ENCODE results near the gene ZDHHC19.

ZDHHC19 gene

GRCh38 chr3:196164576-196164975, 46.6 kb downstream of the ZDHHC19 start:
- TF ChIP-seq CTCF (IDR thresholded peaks at IDR 0.05; ENCODE audit: borderline replicate concordance, insufficient read depth, low read depth, low read length) = no peak
- H3K4me3 ChIP-seq (ENCODE audit: low read depth, low read length) = no peak overlapping the region

GRCh38 chr3:196163666-196164493, 47.3 kb downstream of the ZDHHC19 start:
- TF ChIP-seq CTCF (IDR thresholded peaks at IDR 0.05; ENCODE audit: borderline replicate concordance, insufficient read depth, low read depth, low read length) = no peak
- H3K4me3 ChIP-seq (ENCODE audit: low read depth, low read length) = no peak overlapping the region

- TF ChIP-seq CTCF (IDR thresholded peaks at IDR 0.05; ENCODE audit: borderline replicate concordance, insufficient read depth, low read depth, low read length) = no peak
- H3K4me3 ChIP-seq (ENCODE audit: low read depth, low read length) = no peak overlapping the region
These were observed 48.0 kb downstream of the ZDHHC19 start for GRCh38 chr3:196163212-196163611.

GRCh38 chr3:196162679-196163078, 48.5 kb downstream of the ZDHHC19 start:
- TF ChIP-seq CTCF (IDR thresholded peaks at IDR 0.05; ENCODE audit: borderline replicate concordance, insufficient read depth, low read depth, low read length) = no peak

GRCh38 chr3:196159952-196160804, 51.0 kb downstream of the ZDHHC19 start:
- TF ChIP-seq CTCF (IDR thresholded peaks at IDR 0.05; ENCODE audit: borderline replicate concordance, insufficient read depth, low read depth, low read length) = no peak
- H3K4me3 ChIP-seq (ENCODE audit: low read depth, low read length) = no peak overlapping the region

More at GRCh38 chr3:196162679-196163078, 48.5 kb downstream of the ZDHHC19 start:
- H3K4me3 ChIP-seq (ENCODE audit: low read depth, low read length) = no peak overlapping the region

- no peak overlapping the region for H3K4me3 ChIP-seq (ENCODE audit: low read depth, low read length)
- TF ChIP-seq CTCF (IDR thresholded peaks at IDR 0.05; ENCODE audit: borderline replicate concordance, insufficient read depth, low read depth, low read length) = no peak
These were observed 51.7 kb downstream of the ZDHHC19 start for GRCh38 chr3:196159526-196159925.
